HG02938 (cell line): ENCODE results near the gene LBHD2.

ENCODE experiments used
- ATAC-seq: cut with Tn5 transposase; IDR thresholded peaks from one replicate; pipeline ENCODE4 v1.9.1; 2021; ENCODE audit warnings: mild to moderate bottlenecking, moderate library complexity; ENCODE audit not compliant: unreplicated experiment

Gene LBHD2

DNA sequence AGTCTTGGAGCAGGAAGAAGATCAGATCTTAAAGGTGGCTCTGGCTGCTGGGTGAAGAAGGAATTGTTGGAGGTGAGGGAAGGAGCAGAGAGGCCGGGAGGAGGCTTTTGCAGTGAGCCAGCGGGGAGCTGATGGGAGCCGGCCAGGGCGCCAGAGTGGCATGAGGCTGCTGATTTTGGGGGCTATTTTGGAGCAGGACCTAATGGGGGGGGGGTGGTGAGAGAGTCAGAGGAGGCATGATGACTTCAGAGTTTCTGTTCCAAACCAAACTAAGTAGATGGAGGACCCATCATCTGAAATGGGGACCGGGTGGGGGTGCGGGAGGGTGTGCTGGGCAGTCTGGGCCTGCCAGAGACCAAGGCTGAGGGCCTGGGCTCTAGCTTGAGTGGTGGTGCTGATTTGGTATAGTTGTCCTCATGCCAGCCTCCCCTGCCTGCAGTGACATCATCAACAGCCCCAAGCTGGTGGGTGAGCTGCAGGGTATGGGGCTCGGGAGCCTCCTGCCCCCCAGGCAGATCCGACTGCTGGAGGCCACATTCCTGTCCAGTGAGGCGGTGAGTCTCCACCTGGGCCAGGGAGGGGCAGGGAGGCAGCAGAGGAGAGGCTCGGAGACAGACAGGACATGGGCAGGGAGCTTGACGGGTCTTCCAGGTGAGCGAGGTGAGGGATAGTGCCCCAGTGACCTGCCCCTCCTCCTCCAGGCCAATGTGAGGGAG lies 45.4 kb downstream of the LBHD2 start:
- ATAC-seq: no peak

DNA sequence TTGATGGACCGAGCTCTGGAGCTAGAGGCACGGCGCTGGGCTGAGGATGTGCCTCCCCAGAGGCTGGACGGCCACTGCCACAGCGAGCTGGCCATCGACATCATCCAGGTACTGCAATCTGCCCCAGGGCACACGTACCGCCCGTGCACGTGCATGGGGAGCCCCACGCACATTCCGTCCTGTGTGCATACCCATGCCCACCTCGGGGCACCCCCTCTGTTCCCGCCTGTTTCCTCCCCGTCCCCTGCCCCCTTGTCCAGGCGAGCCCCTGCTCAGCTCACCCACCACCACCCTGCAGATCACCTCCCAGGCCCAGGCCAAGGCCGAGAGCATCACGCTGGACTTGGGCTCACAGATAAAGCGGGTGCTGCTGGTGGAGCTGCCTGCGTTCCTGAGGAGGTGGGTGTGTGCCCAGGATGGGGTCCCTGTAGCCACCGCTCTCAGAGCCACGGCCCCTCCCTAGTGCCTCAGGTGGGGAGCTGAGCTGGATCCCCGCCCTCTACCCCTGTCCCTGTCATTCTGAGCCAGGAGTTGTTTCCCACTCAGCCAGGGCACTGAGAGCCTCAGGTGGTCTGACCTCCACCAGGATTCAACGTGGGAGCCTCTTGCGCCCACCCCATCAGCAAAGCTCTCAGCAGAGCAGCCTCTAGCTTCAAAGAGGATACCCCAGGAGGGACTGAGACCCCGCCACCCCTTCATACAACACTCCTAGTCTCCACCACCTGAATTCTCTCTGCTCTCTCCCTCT lies 46.2 kb downstream of the LBHD2 start:
- ATAC-seq: no peak

- ATAC-seq: no peak
These were observed 47.0 kb downstream of the LBHD2 start for GRCh38 chr14:103130965-103131364.

DNA sequence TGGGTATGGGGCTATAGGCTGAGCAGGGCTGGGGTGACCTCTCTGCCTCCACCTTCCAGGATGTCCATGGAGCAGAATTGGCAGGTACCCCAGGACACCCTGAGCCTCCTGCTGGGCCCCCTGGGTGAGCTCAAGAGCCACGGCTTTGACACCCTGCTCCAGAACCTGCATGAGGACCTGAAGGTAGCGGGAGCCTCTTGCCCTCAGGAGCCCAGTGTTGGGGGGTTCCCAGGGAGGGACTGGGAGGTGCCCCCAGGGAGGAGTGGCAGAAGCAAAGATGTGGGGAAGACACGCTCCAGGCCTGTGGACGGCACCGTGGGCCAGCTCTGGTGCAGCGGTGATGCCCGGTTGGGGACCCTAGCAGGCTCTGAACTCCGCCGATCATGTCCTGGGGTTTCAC lies 47.6 kb downstream of the LBHD2 start:
- ATAC-seq: no peak

DNA sequence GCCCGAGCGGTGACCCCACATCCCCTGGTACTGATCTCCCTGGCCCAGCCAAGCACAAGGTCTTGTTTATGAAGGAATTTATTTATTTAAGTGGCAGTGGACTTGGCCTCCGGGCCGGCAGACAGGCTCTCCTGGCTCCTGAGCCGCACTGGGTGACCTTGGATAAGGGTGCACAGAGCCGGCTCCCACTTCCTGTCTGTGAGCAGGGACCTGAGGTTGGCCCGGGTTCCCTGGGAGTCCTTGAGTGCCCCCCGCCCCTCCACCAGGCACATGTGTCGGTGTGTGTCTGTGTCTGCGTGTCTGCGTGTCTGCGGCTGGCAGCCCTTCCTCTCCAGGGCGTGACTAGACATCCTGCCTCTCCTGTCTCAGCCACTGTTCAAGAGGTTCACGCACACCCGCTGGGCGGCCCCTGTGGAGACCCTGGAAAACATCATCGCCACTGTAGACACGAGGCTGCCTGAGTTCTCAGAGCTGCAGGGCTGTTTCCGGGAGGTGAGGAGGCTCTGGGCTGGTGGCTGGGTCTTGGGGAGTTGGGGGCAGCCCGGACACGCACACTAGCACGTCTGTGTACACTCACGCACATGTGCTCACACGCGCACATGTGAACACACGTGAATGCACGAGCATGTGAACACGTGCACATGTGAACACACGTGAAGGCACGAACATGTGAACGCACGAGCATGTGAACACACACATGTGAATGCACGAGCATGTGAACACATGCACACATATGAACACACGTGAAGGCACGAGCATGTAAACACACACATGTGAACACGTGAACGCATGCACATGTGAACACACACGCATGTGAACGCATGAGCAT lies 48.6 kb downstream of the LBHD2 start:
- ATAC-seq: no peak

GRCh38 chr14:103133210-103134140 lies 49.5 kb downstream of the LBHD2 start:
- no peak for ATAC-seq

DNA sequence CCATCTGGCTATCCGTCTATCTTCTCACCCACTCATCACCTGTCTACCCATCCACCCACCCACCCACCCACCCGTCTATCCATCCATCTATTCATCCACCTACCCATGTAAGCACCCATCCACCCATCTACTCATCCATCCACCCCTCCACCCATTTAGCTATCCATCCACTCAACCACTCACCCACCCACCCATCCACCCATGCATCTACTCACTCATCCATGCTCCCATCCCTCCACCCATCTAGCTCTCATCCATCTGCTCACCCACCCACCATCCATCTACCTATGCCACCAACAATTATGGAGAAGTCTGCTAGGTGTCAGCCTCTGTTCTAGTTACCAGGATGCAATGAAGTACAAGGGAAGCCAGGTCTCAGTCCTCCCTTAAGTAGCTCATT lies 50.4 kb downstream of the LBHD2 start:
- ATAC-seq: no peak

DNA sequence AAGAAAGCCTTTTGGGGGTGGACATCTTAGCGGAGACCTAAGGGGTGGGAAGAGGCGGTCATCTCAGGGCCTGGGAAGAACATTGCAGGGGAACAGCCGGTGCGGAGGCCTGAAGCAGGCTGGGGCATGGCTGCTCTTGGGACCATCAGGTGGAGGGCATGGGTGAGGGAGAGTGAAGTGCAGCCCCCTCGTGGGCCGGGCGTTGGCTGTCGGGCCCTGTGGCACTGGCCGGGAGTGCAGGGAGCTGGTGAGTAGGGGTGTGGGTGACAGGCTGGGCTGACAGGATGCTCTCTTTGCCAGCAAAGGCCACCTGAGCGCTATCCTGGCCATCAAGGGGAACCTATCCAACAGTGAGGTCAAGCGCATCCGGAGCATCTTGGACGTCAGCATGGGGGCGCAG lies 50.9 kb downstream of the LBHD2 start:
- no peak for ATAC-seq

DNA sequence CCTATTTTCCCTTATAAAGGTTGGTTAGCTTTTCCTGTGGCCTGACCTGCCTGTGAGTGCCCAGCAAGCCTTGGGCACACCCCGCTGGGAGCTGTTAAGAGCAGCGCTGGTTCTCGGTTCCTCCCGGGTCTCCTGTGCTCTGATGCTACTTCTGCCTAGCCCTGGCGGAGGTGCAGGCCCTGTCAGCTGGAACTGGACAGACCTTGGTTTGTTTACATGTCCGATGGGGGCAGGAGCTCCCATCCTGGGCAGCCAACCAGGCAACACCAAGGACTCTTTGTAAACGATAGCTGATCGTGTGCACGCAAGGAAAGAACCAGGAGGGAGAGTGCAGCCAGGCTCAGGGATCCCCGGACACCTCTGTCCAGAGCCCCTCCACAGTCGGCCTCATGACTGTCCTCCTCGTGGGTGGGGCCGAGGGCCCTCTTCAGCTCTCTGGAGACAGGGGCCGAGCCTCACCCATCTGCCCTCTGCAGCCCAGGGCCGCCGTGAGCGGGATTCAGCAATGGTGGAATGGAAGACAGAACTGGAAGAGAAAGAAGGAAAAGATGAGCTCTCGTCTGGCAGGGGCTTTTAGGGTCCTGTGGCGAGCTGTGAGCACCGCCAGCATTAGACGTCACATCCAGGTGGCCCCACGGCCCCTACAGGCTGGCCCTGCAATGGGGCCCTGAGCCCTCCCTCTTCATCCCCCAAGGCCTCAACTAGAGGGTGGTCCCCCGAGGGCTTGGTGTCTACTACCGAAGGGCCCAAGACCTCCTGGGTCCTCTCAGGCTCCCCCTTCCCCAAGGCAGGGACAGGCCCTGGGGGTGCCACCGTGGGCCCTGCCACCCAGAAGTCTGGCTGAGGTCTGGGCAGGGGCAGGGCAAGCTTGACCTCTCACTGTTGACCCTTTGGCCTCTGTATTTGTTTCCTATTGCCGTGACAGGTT lies 51.6 kb downstream of the LBHD2 start:
- ATAC-seq: no peak

GRCh38 chr14:103136388-103137271 lies 52.6 kb downstream of the LBHD2 start:
- no peak for ATAC-seq

- ATAC-seq: no peak
These were observed 53.8 kb downstream of the LBHD2 start for GRCh38 chr14:103137689-103138300.

DNA sequence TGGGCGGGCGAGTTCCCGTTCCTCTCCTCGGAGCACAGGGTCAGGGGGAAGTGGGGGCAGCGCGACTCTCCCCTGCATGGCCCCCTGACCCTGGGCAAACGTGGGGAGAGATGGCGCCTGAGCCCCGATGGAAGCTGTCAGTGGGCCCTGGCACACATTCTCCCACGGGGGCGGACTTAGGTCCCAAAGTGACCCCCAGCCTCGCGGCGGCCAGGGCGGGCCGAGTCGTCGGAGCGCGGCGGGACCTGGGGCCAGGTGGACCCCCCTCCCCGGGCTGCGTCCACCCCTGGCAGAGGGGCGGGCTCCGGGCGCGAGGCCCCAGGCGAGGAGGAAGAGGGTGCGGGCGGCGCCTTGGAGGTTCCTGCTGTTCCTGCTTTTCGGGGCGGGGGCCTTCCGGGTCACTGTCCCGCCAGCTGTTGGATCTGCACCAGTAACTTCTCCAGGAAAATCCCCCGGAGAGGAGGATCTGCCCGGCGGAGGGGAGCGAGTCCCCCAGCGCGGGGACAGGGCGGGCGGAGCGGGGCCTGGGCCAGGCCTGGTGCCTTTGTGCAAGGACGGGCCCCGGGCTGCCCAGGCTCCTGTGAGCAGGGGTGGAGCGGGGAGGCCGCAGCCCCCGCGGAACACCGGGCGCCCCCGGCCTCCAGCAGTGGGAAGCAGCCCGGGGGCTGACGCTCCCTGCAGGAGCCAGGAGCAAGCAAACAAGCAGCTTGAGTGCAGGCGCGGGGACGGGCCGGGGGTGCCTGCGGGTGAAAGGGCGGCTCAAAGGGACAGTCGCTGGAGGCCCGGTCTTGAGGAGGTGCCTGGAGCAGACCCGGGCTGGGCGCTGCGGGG lies 54.5 kb downstream of the LBHD2 start:
- ATAC-seq: no peak

GRCh38 chr14:103139132-103140025 lies 55.4 kb downstream of the LBHD2 start:
- no peak for ATAC-seq
